GM13977 (cell line): ENCODE results near the gene ADAR.

Source experiments
- DNase-seq: peaks from one replicate; pipeline ENCODE4 v3.0.0; 2012; ENCODE audit warnings: low spot score
- CTCF ChIP-seq: IDR thresholded peaks from 2 replicates; pipeline ENCODE4 v1.5.1; 2012; ENCODE audit warnings: mild to moderate bottlenecking, control low read depth; ENCODE audit not compliant: insufficient read depth; ENCODE audit errors: extremely low read depth, missing control alignments
- in situ Hi-C: fragments of 300-500 bp; cut with MboI; formaldehyde crosslinking; loops from one replicate; pipeline ENCODE4 v1.12.0; 2022; ENCODE audit warnings: low sequenced_read_pairs, low pct_unique_long_range_greater_than_20kb, mixed read lengths, inconsistent platforms; ENCODE audit not compliant: unreplicated experiment

The ADAR gene

GRCh38 chr1:154553056-154554030 lies 54.6 kb downstream of the ADAR start:
- no peak for TF ChIP-seq CTCF
- DNase-seq, result no peak
- in situ Hi-C loops, result loop anchor here (25.0 kb wide), 1 partner anchor 334 kb away; no protein-coding TSS in a partner anchor

- in situ Hi-C loops, result loop anchor here (25.0 kb wide), 1 partner anchor 335 kb away; no protein-coding TSS in a partner anchor
- TF ChIP-seq CTCF, result no peak
- no peak for DNase-seq
These were observed 56.0 kb downstream of the ADAR start for GRCh38 chr1:154552036-154552435.

- no peak for TF ChIP-seq CTCF
- no peak for DNase-seq
- in situ Hi-C loops, result loop anchor here (25.0 kb wide), 1 partner anchor 336 kb away; no protein-coding TSS in a partner anchor
These were observed 56.5 kb downstream of the ADAR start for GRCh38 chr1:154551474-154551873.

- in situ Hi-C loops, result loop anchor here (25.0 kb wide), 1 partner anchor 337 kb away; no protein-coding TSS in a partner anchor
- TF ChIP-seq CTCF, result no peak
These were observed 57.3 kb downstream of the ADAR start for GRCh38 chr1:154550657-154551056.

GRCh38 chr1:154550070-154550469 lies 57.9 kb downstream of the ADAR start:
- in situ Hi-C loops, result loop anchor here (25.0 kb wide), 1 partner anchor 337 kb away; no protein-coding TSS in a partner anchor

More at GRCh38 chr1:154550657-154551056, 57.3 kb downstream of the ADAR start:
- DNase-seq, result no peak

GRCh38 chr1:154549202-154549770 lies 58.7 kb downstream of the ADAR start:
- in situ Hi-C loops, result no loop called here

More at GRCh38 chr1:154550070-154550469, 57.9 kb downstream of the ADAR start:
- TF ChIP-seq CTCF, result no peak
- no peak for DNase-seq

More at GRCh38 chr1:154549202-154549770, 58.7 kb downstream of the ADAR start:
- DNase-seq, result no peak
- TF ChIP-seq CTCF, result no peak
